ENCODE measurements around the gene JAKMIP1. TPM values are rescaled to one million over a fixed set of nuclear protein-coding genes. Genes with fewer than 3 reads are reported as not detected.

The JAKMIP1 gene
- total RNA-seq, 1 experiment from 2014 or later, result not detected

DNA sequence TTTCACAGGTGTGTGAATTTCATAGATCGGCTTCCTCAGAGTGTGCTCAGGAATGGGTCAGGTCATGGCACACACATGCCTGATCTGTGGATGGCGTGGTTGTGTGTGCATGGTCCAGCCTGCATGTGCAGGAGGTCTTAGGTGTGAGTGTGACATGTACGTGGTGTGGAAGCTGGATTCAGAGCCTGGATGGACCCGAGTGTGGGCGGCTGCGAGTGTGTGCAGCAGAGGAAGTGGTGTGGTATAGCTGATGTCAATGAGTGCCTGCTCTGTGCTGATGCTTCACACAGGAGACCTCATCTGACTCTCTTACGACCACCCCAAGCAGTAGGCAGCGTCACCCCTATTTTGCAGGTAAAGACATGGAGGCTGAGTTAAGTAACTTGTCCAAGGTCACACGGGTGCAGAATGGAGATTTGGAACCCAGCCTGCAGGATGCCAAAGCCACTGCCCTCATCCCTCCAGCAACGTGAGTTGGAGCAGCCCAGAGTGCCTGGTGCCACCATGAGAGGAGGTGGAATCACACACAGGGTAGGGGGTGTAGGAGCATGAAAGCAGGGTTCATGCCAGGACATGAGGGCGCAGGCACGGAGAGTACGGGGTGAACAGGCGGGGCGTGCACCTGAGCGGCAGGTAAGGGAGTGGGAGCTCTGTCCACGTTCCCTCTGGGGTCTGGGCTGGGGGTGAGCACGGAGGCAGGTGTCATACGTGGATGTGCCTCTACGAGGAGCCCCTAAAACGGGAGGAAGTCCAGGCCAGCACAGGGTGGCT is 157.9 kb downstream of the JAKMIP1 start:
- H3K9me3 Mint-ChIP-seq (ENCODE audit: unreplicated experiment), result no peaks in the 10 kb centered on the region
- intact Hi-C loops (cut with micrococcal nuclease; ENCODE audit: unreplicated experiment), result no loop called here
- H3K36me3 ChIP-seq (ENCODE audit: control insufficient read depth, insufficient read depth, low read length), result no peaks in the 10 kb centered on the region
- TF ChIP-seq CTCF (IDR thresholded peaks at IDR 0.05; ENCODE audit: insufficient read depth in 1 of 2, low read depth in 1 of 2, low read length in 1 of 2, severe bottlenecking in 1 of 2, unreplicated experiment in 1 of 2), result no peak
- no peaks in the 10 kb centered on the region for H3K4me1 Mint-ChIP-seq (ENCODE audit: low read depth, unreplicated experiment)
- H3K4me1 ChIP-seq, result no peaks in the 10 kb centered on the region
- peaks cover 29% of the 10 kb centered on the region for H3K27me3 Mint-ChIP-seq (ENCODE audit: insufficient read depth, unreplicated experiment)
- BruUV-seq (replicated peaks), result no TSS peak
- no peak for DNase-seq
- ChIA-PET CTCF (no interaction called here), POLR2A (no interaction called here)
- H3K4me3 ChIP-seq (ENCODE audit: low read depth, low read length), result no peak overlapping the region
- H3K36me3 Mint-ChIP-seq (ENCODE audit: insufficient read depth, unreplicated experiment), result no peaks in the 10 kb centered on the region
- no peaks in the 10 kb centered on the region for H3K27me3 ChIP-seq (replicated peaks; ENCODE audit: control insufficient read depth, insufficient read depth, low read length)
- H3K9me3 ChIP-seq, result no peaks in the 10 kb centered on the region
- H3K27ac Mint-ChIP-seq (ENCODE audit: unreplicated experiment), result no peak overlapping the region
- H3K4me3 Mint-ChIP-seq (ENCODE audit: unreplicated experiment), result no peak overlapping the region

GRCh38 chr4:6041800-6042199 is 158.5 kb downstream of the JAKMIP1 start:
- ChIA-PET POLR2A (no interaction called here), CTCF (no interaction called here)
- no peaks in the 10 kb centered on the region for H3K36me3 Mint-ChIP-seq (ENCODE audit: insufficient read depth, unreplicated experiment)
- H3K27me3 ChIP-seq (replicated peaks; ENCODE audit: control insufficient read depth, insufficient read depth, low read length), result no peaks in the 10 kb centered on the region
- no peak overlapping the region for H3K27ac Mint-ChIP-seq (ENCODE audit: unreplicated experiment)
- no peak overlapping the region for H3K4me3 Mint-ChIP-seq (ENCODE audit: unreplicated experiment)
- intact Hi-C loops (cut with micrococcal nuclease; ENCODE audit: unreplicated experiment), result no loop called here
- no peak for DNase-seq
- no peak for TF ChIP-seq CTCF (IDR thresholded peaks at IDR 0.05; ENCODE audit: insufficient read depth in 1 of 2, low read depth in 1 of 2, low read length in 1 of 2, severe bottlenecking in 1 of 2, unreplicated experiment in 1 of 2)
- H3K9me3 Mint-ChIP-seq (ENCODE audit: unreplicated experiment), result no peaks in the 10 kb centered on the region
- H3K27me3 Mint-ChIP-seq (ENCODE audit: insufficient read depth, unreplicated experiment), result peaks cover 29% of the 10 kb centered on the region
- H3K9me3 ChIP-seq, result no peaks in the 10 kb centered on the region
- no peaks in the 10 kb centered on the region for H3K36me3 ChIP-seq (ENCODE audit: control insufficient read depth, insufficient read depth, low read length)
- no peaks in the 10 kb centered on the region for H3K4me1 ChIP-seq
- no TSS peak for BruUV-seq (replicated peaks)
- no peaks in the 10 kb centered on the region for H3K4me1 Mint-ChIP-seq (ENCODE audit: low read depth, unreplicated experiment)
- no peak overlapping the region for H3K4me3 ChIP-seq (ENCODE audit: low read depth, low read length)

DNA sequence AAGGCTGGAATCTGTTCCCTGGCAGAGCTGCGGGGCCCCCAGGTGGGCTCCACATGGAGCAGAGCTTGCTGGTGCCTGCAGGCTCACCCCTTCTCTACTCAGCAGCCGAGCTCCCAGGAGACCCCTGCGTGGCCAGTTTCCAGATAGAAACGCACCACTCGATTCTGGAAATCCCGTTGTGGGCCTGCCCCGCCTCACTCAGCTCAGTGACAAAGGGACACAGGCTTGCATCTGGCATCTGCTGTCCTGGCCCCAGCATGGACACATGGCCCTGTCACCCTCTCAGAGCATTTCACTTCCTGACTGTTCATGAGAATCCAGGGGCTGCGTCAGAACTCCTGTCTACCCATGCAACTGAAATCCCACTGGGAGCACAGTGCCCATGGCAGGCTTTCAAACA is 161.6 kb downstream of the JAKMIP1 start:
- no TSS peak for BruUV-seq (replicated peaks)
- H3K9me3 ChIP-seq, result no peaks in the 10 kb centered on the region
- H3K27ac Mint-ChIP-seq (ENCODE audit: unreplicated experiment), result no peak overlapping the region
- ChIA-PET CTCF (no interaction called here), POLR2A (no interaction called here)
- H3K36me3 Mint-ChIP-seq (ENCODE audit: insufficient read depth, unreplicated experiment), result no peaks in the 10 kb centered on the region
- H3K27me3 ChIP-seq (replicated peaks; ENCODE audit: control insufficient read depth, insufficient read depth, low read length), result no peaks in the 10 kb centered on the region
- peaks cover 19% of the 10 kb centered on the region for H3K27me3 Mint-ChIP-seq (ENCODE audit: insufficient read depth, unreplicated experiment)
- H3K36me3 ChIP-seq (ENCODE audit: control insufficient read depth, insufficient read depth, low read length), result no peaks in the 10 kb centered on the region
- H3K9me3 Mint-ChIP-seq (ENCODE audit: unreplicated experiment), result no peaks in the 10 kb centered on the region
- no peak overlapping the region for H3K4me3 Mint-ChIP-seq (ENCODE audit: unreplicated experiment)
- no peak overlapping the region for H3K4me3 ChIP-seq (ENCODE audit: low read depth, low read length)
- no peak for TF ChIP-seq CTCF (IDR thresholded peaks at IDR 0.05; ENCODE audit: insufficient read depth in 1 of 2, low read depth in 1 of 2, low read length in 1 of 2, severe bottlenecking in 1 of 2, unreplicated experiment in 1 of 2)
- H3K4me1 Mint-ChIP-seq (ENCODE audit: low read depth, unreplicated experiment), result no peaks in the 10 kb centered on the region
- intact Hi-C loops (cut with micrococcal nuclease; ENCODE audit: unreplicated experiment), result no loop called here
- H3K4me1 ChIP-seq, result no peaks in the 10 kb centered on the region
- no peak for DNase-seq
